Activated T-cell treated with anti-CD3 and anti-CD28 coated beads for 4 hours (primary cell): ENCODE results near the gene ZPBP.

Source experiments
- DNase-seq: peaks from one replicate; pipeline ENCODE4 v3.0.0-alpha.2; 2020

The ZPBP gene

DNA sequence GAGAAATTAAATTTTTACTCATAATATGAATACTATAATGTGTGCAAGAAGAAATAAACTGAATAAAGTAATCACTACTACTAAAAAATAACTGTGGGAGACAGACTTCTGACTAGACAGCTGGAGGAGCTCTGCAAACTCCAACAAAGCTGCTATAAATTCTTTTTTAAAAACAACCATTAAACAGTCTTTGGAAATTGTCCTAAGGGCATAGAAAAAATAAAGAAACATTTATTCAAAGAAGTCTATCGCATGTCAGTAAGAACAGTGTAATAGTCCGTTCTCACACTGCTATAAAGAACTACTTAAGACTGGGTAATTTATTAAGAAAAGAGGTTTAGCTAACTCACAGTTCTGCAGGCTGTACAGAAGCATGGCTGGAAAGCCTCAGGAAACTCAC, 56.0 kb downstream of the ZPBP start:
- DNase-seq, result no peak

DNA sequence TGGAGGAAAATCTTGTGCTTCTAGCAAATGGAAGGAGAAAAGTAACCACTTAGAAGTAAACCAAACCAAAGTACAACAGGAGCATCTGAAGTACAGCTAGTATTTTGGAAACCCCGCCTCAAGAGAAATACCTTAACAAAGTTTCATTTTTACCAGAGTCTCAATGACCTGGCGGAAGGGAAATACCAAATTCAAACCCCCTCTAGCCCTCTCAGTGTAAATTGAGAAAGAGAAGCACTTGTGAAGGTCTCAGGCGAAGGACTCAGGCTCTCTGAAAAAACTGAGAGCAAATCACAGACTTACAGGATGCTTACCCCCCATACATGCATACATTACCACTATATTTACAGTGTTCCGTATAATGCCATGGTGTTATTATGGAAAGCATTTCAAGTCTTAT, 70.1 kb downstream of the ZPBP start:
- DNase-seq, result no peak

DNA sequence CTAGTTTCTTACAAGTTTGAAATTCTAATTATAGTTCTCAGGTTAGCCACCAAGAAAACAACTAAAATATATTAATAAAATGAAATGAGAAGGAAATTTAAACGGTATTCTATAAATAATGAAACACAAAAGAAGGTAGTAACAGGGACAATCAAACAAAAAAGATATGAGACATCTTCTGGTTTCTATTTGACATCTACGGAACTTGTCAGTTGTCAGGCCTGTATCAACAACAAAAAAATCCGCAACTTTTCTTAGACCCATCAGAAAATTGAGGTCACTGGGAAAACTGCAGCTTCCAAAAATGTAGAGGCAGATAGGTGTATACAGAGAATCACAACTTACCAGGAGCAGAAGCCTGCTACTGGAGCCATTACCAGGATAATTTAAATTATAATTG, 70.6 kb downstream of the ZPBP start:
- DNase-seq, result no peak

DNA sequence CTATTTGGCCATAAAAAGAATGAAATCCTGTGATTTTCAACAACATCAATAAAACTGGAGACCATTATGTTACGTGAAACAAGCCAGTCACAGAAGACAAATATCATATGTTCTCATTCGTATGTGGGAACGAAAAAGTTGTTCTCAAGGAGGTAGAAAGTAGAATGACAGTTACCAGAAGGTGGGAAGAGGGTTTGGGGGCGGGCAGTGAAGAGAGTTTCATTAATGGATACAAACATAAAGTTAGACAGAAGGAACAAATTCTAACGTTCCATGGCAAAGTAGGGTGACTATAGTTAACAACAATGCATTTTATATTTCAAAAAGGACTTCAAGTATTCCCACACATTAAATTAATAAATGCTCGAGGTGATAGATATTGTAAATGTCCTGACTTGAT, 97.4 kb downstream of the ZPBP start:
- DNase-seq, result no peak

DNA sequence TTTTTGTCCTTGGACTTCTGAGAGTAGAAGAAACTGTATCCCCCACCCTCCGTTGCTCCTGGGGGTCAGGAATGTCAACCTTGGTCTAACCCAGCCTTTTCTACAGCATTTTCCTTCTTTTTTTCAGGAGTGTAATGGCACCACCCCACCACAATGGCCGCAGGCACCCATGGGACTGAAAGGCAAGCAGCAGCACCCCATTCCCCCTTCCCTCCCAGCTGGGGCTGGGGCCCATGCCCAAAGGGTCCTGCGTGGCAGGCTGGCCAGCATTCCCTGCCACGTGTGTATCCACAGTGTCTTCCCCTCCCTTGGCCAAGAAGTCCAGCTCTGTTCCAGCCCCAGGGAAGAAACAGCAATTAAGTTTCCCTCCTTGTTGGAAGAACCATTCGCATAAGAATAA, 106.9 kb downstream of the ZPBP start:
- no peak for DNase-seq

DNA sequence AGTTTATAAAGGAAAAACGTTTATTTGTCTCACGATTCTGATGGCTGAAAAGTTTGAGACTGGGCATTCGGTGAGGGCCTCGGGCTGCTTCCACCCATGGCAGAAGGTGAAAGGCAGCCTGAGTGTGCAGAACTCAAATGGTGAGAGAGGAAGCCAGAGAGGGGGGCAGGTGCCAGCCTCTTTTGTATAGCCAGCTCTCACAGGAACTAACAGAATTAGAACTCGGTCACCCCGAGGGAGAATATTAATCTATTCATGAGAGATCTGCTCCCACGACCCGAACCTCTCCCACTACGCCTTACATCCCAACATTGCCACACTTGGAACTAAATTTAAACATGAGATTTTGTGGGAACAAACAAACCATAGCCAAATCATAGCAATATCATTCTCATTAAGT, 112.6 kb downstream of the ZPBP start:
- no peak for DNase-seq

DNA sequence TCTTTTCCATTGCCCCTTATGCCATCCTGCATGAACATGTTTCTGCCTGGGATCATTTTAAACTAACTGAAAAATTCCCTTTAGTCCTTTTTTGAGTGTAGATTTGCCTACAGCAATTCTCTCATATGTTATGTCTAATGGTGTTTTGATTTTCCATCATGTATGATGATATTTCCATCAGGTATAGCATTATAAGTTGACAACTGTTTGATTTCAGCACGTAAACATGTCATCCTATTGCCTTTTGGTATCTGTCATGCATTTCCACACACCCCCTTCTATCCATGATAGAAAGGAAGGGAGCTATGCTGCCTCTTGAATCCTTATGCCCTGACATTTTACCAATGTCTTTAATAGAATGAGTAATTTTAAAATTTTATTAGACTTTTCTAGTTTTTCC, 116.8 kb downstream of the ZPBP start:
- no peak for DNase-seq

DNA sequence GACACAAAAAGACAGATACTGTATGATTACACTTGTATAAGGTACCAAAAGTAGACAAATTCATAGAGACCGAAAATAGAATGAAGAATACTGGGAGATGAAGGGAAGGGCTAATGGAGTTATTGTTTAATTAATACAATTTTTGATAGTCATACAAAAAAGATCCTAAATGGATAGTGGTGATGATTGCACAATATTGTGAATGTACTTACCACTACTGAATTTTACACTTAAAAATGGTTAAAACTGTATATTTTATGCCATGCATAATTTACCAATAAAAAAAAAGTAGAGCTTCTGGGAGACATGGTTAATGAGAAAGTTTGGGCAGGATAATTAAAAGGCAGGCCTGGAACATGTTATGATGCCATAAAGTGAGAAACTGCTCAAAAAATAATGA, 119.0 kb downstream of the ZPBP start:
- DNase-seq, result no peak

DNA sequence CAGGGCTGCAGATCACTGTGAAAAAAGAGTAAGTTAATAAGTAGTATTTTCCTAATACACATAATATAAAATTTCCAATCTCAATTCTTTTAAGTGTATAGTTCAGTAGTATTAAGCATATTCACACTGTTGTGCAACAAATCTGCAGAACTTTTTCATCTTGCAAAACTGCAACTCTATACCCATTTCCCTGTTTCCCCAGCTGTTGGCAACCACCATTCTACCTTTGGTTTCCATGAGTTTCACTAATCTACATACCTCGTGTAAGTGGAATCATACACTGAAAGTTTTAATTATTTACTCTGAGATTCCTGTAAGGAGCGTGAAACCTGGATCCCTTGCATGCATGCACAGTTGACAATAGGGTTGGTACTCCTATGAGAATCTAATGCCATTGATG, 155.4 kb downstream of the ZPBP start:
- no peak for DNase-seq

DNA sequence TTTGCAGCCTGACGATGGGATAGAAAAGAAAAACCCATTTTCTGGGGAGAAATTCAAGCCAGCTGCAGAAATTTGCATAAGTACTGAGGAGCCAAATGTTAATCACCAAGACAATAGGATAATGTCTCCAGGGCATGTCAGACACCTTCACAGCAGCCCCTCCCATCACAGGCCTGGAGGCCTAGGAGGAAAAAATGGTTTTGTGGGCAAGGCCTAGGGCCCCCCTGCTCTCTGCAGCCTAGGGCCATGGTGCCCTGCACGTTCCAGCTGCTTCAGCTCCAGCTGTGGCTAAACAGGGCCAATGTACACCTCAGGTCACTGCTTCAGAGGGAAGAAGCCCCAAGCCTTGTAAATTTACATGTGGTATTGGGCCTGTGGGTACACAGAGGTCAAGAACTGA, 161.4 kb downstream of the ZPBP start:
- DNase-seq, result no peak

DNA sequence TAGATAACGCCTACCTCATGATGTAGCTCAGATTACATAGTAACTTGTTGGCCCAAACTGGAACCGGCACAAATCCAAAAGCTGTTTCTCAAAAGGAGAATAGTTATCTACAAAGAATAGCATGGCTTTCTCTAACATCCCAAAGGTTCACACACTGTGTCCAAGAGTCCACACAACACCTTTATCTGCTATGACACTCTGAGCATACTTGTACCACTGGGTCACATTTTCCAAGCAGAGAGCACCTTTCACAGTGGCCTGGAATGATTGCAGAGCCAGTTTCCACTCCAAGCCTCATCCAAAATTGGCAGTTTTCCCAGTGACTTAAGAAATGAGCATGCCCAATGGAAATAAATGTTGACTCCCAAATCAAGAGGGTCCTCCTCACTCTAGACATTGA, 164.3 kb downstream of the ZPBP start:
- no peak for DNase-seq

DNA sequence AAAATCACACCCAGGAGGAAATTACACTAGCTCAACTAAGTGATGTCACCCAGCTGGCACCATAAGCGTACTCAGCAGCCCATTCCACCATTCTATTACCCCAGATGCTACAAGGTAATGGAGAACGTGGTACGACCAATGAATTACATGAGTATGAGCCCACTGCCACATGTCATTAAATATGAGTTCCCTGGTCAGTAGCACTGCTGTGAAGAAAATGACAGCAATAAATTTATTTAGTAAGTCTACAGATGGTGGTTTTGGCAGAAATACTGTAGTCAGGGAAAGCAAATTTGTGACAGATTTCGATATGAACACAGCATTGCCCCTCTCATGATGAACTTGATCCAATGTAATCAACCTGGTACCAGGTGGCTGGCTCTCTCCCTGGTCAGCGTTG, 165.4 kb downstream of the ZPBP start:
- DNase-seq, result no peak

DNA sequence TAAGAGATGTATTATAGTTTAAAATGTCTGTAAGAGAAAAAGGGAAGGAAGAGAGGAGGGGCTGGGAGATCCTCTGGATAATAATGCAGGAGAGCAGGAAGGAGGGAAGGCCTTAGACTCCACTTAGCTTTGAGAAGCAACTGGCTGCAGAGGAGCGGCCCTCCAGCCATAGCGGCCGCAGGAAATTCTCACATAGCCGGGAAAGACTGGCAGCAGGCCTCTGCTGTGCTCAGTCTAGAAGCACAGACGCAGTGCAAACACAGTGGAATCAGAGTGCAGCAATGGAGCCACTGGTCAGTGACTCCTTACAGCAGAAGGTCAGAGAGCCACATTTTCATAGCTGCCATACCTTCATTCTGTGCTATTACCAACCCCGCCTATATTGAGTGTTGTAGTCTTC, 166.3 kb downstream of the ZPBP start:
- no peak for DNase-seq

DNA sequence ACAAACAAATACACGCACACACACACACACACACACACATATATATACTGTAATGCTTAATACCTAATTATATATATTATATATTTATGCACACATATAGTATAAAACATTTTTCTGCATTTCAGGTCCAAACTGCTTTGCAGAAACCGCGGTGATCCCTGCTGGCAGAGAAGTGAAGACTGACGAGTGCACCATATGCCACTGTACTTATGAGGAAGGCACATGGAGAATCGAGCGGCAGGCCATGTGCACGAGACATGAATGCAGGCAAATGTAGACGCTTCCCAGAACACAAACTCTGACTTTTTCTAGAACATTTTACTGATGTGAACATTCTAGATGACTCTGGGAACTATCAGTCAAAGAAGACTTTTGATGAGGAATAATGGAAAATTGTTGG, 181.1 kb downstream of the ZPBP start:
- DNase-seq, result no peak

DNA sequence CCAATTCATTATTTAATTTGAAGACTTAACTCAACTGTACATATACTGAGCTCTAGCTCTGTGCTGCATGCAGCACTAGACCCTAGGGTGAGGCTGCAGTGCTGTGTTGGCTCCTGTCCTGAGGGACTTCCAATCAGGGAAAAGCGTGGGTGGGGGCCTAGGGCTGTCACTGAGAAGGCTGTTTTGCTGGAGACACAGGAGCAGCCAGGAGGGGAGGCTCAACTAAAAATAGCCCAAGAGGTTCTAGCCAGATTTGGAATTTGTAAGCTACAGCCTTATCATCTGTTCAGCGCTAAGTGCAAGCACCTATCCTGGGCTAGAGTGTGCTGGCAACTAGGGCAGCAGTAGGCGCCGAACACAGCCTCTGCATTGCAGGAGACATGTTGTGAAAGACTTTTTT, 198.5 kb downstream of the ZPBP start:
- DNase-seq, result no peak

DNA sequence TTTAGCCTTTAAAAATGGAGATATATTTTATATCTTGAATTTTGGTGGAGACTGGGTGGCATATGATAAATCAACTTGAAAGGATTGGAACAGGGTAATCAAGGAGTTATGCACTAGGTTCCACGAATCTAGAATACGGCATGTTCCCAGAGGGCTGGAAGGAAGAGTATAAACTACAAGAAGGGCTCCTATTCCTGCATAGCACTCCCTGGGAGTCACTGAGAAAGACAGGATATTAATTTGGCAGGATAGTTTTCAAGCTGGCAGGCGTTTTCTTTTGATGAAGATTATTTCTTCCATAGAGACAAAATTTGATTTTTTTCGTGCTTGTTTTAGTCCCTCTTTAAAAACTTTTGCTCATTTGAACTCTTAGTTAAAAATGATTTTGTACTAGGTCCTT, 199.9 kb downstream of the ZPBP start:
- no peak for DNase-seq

DNA sequence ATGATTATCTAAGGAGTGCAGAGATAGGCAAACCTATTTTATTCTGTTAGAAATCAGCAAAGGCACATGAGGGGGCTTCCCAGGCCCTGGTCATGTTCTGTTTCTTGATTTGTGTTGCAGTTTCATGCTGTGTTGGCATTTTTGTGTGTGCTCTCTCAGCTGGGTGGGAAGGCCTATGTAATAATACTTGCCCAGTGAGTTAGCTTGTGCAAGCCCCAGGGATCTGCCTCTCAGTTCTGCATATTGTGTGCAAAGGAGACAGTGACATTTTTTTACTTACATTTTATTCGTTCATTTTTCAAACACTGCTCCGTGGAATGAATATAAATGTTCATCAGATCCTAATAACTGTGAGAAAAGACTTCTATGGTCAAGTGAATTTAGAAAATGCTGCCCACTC, 200.6 kb downstream of the ZPBP start:
- DNase-seq, result no peak
